ENCODE measurements around the gene SCD. TPM values are rescaled to one million over a fixed set of nuclear protein-coding genes. Genes with fewer than 3 reads are reported as not detected.

The SCD gene
- total and polyA plus RNA-seq, 4 donors = 43.4 to 1,255 (median 234) TPM

DNA sequence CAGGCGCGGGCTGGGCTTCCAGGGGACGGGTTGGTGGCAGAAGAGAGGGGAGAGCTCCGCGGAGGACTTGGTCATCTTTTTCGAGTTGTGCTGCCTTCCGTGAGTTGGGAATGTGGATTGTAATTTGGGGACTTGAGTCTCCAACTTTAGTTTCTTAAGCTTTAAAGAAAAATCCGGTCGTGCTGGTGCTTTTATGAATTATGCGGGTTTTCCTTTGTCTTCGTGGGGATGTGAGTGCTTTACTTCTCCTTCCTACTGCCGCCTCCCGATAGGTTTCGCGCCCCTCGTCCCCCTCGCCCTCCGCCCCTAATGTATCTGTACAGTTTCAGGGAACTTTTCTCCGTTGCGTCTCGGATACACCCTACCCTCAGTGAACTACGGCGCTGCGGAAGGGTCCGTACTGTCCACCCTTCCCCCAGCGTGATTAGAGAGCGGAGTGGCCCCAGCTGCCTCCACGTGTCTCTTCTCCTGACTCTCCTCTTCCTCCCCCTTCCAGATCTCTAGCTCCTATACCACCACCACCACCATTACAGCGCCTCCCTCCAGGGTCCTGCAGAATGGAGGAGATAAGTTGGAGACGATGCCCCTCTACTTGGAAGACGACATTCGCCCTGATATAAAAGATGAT lies 649 bp downstream of the SCD start:
- Histone ChIP-seq H3K4me3 (ENCODE audit: low read depth in 1 of 3, low read length in 3 of 3) (peak overlapping the region; percentile 52 to 78 (median 74)), H3K36me3 (ENCODE audit: control insufficient read depth in 4 of 4, insufficient read depth in 3 of 4, low read depth in 1 of 4, low read length in 3 of 4) (peaks cover 0 to 14% (median 8%) of the 10 kb centered on the region in 4 donors), H3K9ac (ENCODE audit: low read depth in 1 of 2, low read length in 2 of 2) (peak overlapping the region; percentile 80 to 91), H3K27me3 (ENCODE audit: control insufficient read depth in 4 of 4, insufficient read depth in 4 of 4, low read length in 3 of 4) (no peaks in the 10 kb centered on the region), H3K27ac (ENCODE audit: low read depth in 1 of 2, low read length in 2 of 2) (peak overlapping the region; percentile 80 to 87), H3K9me3 (ENCODE audit: control insufficient read depth in 4 of 4, low read length in 3 of 4) (no peaks in the 10 kb centered on the region), H3K4me1 (ENCODE audit: control insufficient read depth in 4 of 4, insufficient read depth in 4 of 4, low read length in 3 of 4) (peaks cover 21 to 61% (median 39%) of the 10 kb centered on the region in 4 donors)
- no peak for DNase-seq (ENCODE audit: low spot score)
- TF ChIP-seq GABPA (IDR thresholded peaks at IDR 0.05 in 1 of 2, conservative IDR thresholded peaks at IDR 0.05 in 1 of 2) (no peak), HNF4A (conservative IDR thresholded peaks at IDR 0.05) (no peak), EGR1 (IDR thresholded peaks at IDR 0.05; ENCODE audit: low read depth in 2 of 2) (no peak), HNF4G (IDR thresholded peaks at IDR 0.05) (no peak), YY1 (IDR thresholded peaks at IDR 0.05) (no peak), RXRA (IDR thresholded peaks at IDR 0.05) (no peak), JUND (IDR thresholded peaks at IDR 0.05) (no peak), FOXA2 (IDR thresholded peaks at IDR 0.05) (no peak), RAD21 (IDR thresholded peaks at IDR 0.05) (no peak), NR2F2 (IDR thresholded peaks at IDR 0.05) (no peak), FOXA1 (IDR thresholded peaks at IDR 0.05) (no peak), SP1 (IDR thresholded peaks at IDR 0.05) (no peak), TAF1 (conservative IDR thresholded peaks at IDR 0.05) (no peak)
- TF ChIP-seq, protein P1, sequence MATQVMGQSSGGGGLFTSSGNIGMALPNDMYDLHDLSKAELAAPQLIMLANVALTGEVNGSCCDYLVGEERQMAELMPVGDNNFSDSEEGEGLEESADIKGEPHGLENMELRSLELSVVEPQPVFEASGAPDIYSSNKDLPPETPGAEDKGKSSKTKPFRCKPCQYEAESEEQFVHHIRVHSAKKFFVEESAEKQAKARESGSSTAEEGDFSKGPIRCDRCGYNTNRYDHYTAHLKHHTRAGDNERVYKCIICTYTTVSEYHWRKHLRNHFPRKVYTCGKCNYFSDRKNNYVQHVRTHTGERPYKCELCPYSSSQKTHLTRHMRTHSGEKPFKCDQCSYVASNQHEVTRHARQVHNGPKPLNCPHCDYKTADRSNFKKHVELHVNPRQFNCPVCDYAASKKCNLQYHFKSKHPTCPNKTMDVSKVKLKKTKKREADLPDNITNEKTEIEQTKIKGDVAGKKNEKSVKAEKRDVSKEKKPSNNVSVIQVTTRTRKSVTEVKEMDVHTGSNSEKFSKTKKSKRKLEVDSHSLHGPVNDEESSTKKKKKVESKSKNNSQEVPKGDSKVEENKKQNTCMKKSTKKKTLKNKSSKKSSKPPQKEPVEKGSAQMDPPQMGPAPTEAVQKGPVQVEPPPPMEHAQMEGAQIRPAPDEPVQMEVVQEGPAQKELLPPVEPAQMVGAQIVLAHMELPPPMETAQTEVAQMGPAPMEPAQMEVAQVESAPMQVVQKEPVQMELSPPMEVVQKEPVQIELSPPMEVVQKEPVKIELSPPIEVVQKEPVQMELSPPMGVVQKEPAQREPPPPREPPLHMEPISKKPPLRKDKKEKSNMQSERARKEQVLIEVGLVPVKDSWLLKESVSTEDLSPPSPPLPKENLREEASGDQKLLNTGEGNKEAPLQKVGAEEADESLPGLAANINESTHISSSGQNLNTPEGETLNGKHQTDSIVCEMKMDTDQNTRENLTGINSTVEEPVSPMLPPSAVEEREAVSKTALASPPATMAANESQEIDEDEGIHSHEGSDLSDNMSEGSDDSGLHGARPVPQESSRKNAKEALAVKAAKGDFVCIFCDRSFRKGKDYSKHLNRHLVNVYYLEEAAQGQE (IDR thresholded peaks at IDR 0.05) = no peak
- TF ChIP-seq, protein P2, sequence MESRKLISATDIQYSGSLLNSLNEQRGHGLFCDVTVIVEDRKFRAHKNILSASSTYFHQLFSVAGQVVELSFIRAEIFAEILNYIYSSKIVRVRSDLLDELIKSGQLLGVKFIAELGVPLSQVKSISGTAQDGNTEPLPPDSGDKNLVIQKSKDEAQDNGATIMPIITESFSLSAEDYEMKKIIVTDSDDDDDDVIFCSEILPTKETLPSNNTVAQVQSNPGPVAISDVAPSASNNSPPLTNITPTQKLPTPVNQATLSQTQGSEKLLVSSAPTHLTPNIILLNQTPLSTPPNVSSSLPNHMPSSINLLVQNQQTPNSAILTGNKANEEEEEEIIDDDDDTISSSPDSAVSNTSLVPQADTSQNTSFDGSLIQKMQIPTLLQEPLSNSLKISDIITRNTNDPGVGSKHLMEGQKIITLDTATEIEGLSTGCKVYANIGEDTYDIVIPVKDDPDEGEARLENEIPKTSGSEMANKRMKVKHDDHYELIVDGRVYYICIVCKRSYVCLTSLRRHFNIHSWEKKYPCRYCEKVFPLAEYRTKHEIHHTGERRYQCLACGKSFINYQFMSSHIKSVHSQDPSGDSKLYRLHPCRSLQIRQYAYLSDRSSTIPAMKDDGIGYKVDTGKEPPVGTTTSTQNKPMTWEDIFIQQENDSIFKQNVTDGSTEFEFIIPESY (IDR thresholded peaks at IDR 0.05) = no peak
- TF ChIP-seq, protein P3, sequence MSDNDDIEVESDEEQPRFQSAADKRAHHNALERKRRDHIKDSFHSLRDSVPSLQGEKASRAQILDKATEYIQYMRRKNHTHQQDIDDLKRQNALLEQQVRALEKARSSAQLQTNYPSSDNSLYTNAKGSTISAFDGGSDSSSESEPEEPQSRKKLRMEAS (IDR thresholded peaks at IDR 0.05) = no peak
- TF ChIP-seq, protein P4, sequence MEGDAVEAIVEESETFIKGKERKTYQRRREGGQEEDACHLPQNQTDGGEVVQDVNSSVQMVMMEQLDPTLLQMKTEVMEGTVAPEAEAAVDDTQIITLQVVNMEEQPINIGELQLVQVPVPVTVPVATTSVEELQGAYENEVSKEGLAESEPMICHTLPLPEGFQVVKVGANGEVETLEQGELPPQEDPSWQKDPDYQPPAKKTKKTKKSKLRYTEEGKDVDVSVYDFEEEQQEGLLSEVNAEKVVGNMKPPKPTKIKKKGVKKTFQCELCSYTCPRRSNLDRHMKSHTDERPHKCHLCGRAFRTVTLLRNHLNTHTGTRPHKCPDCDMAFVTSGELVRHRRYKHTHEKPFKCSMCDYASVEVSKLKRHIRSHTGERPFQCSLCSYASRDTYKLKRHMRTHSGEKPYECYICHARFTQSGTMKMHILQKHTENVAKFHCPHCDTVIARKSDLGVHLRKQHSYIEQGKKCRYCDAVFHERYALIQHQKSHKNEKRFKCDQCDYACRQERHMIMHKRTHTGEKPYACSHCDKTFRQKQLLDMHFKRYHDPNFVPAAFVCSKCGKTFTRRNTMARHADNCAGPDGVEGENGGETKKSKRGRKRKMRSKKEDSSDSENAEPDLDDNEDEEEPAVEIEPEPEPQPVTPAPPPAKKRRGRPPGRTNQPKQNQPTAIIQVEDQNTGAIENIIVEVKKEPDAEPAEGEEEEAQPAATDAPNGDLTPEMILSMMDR (IDR thresholded peaks at IDR 0.05; ENCODE audit: low read depth, low read length, missing input control) = no peak
- TF ChIP-seq, protein P5, sequence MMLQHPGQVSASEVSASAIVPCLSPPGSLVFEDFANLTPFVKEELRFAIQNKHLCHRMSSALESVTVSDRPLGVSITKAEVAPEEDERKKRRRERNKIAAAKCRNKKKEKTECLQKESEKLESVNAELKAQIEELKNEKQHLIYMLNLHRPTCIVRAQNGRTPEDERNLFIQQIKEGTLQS (IDR thresholded peaks at IDR 0.05) = no peak
- WGBS = 6% methylated on average over 32 of the region's 32 CpGs
